Central memory CD8-positive, alpha-beta T cell (primary cell): Measurements from ENCODE around the gene GUCY2F.

ENCODE experiments used
- ATAC-seq: fragments of 150-1000 bp; cut with Tn5 transposase; replicated peaks from 2 replicates; pipeline ENCODE4 v1.10.0; 2022; ENCODE audit warnings: mild to moderate bottlenecking, moderate FRiP score, moderate number of reproducible peaks; ENCODE audit not compliant: poor library complexity, severe bottlenecking; ENCODE audit errors: extremely low read depth
- DNase-seq, 2 donors: peaks; one replicate each; pipeline ENCODE4 v3.0.0; 2021; ENCODE audit warnings: low spot score in 2 of 2
- H3K27ac Mint-ChIP-seq: one replicate; pipeline ENCODE4 v1.8.0; 2022; ENCODE audit warnings: low read depth, mild to moderate bottlenecking, moderate library complexity, mixed read lengths
- H3K27me3 Mint-ChIP-seq: one replicate; pipeline ENCODE4 v1.8.0; 2022; ENCODE audit warnings: mixed read lengths
- H3K36me3 Mint-ChIP-seq: one replicate; pipeline ENCODE4 v1.8.0; 2022; ENCODE audit warnings: mild to moderate bottlenecking, moderate library complexity, mixed read lengths; ENCODE audit not compliant: insufficient read depth
- H3K4me1 Mint-ChIP-seq: one replicate; pipeline ENCODE4 v1.8.0; 2022; ENCODE audit warnings: mixed read lengths
- H3K4me3 Mint-ChIP-seq: one replicate; pipeline ENCODE4 v1.8.0; 2022; ENCODE audit warnings: mild to moderate bottlenecking, moderate library complexity, mixed read lengths
- H3K9me3 Mint-ChIP-seq: one replicate; pipeline ENCODE4 v1.8.0; 2022; ENCODE audit warnings: mixed read lengths

The GUCY2F gene

GRCh38 chrX:109389917-109390316 is 92.0 kb downstream of the GUCY2F start:
- no peaks in the 10 kb centered on the region for H3K4me1 Mint-ChIP-seq
- no peak for ATAC-seq
- H3K27me3 Mint-ChIP-seq: no peaks in the 10 kb centered on the region
- DNase-seq: no peak
- no peak overlapping the region for H3K4me3 Mint-ChIP-seq
- no peak overlapping the region for H3K27ac Mint-ChIP-seq
- no peaks in the 10 kb centered on the region for H3K9me3 Mint-ChIP-seq
- no peaks in the 10 kb centered on the region for H3K36me3 Mint-ChIP-seq

GRCh38 chrX:109384699-109385098 is 97.2 kb downstream of the GUCY2F start:
- DNase-seq: no peak

GRCh38 chrX:109382332-109382731 is 99.6 kb downstream of the GUCY2F start:
- DNase-seq (no peak), ATAC-seq (no peak)
- Mint-ChIP-seq H3K36me3 (no peaks in the 10 kb centered on the region), H3K27me3 (no peaks in the 10 kb centered on the region), H3K9me3 (no peaks in the 10 kb centered on the region), H3K27ac (no peak overlapping the region), H3K4me1 (no peaks in the 10 kb centered on the region), H3K4me3 (no peak overlapping the region)

More at GRCh38 chrX:109384699-109385098, 97.2 kb downstream of the GUCY2F start:
- Mint-ChIP-seq H3K27me3 (no peaks in the 10 kb centered on the region), H3K36me3 (no peaks in the 10 kb centered on the region), H3K9me3 (no peaks in the 10 kb centered on the region), H3K4me1 (no peaks in the 10 kb centered on the region), H3K27ac (no peak overlapping the region), H3K4me3 (no peak overlapping the region)
- no peak for ATAC-seq

- Mint-ChIP-seq H3K27ac (no peak overlapping the region), H3K36me3 (peaks cover 2% of the 10 kb centered on the region), H3K27me3 (peaks cover 11% of the 10 kb centered on the region), H3K4me3 (no peak overlapping the region), H3K9me3 (peaks cover 5% of the 10 kb centered on the region), H3K4me1 (no peaks in the 10 kb centered on the region)
- no peak for ATAC-seq
- DNase-seq: no peak
Measured at GRCh38 chrX:109378281-109378680, 103.6 kb downstream of the GUCY2F start.

- Mint-ChIP-seq H3K36me3 (peaks cover 2% of the 10 kb centered on the region), H3K9me3 (peaks cover 5% of the 10 kb centered on the region), H3K4me3 (no peak overlapping the region), H3K27me3 (peaks cover 11% of the 10 kb centered on the region), H3K27ac (no peak overlapping the region), H3K4me1 (no peaks in the 10 kb centered on the region)
- no peak for ATAC-seq
- DNase-seq: no peak
Measured at GRCh38 chrX:109374262-109374960, 107.5 kb downstream of the GUCY2F start.

GRCh38 chrX:109373468-109373867 is 108.4 kb downstream of the GUCY2F start:
- Mint-ChIP-seq H3K36me3 (peaks cover 2% of the 10 kb centered on the region), H3K27ac (no peak overlapping the region), H3K9me3 (peaks cover 5% of the 10 kb centered on the region), H3K4me1 (no peaks in the 10 kb centered on the region), H3K27me3 (peaks cover 11% of the 10 kb centered on the region), H3K4me3 (no peak overlapping the region)
- DNase-seq (no peak), ATAC-seq (no peak)

- H3K27me3 Mint-ChIP-seq: peaks cover 11% of the 10 kb centered on the region
- ATAC-seq (no peak), DNase-seq (no peak)
- H3K27ac Mint-ChIP-seq: no peak overlapping the region
- H3K36me3 Mint-ChIP-seq: peaks cover 2% of the 10 kb centered on the region
- no peak overlapping the region for H3K4me3 Mint-ChIP-seq
- peaks cover 5% of the 10 kb centered on the region for H3K9me3 Mint-ChIP-seq
- no peaks in the 10 kb centered on the region for H3K4me1 Mint-ChIP-seq
Measured at GRCh38 chrX:109372716-109373115, 109.2 kb downstream of the GUCY2F start.

GRCh38 chrX:109372291-109372690 is 109.6 kb downstream of the GUCY2F start:
- no peak for ATAC-seq

GRCh38 chrX:109362101-109362500 is 119.8 kb downstream of the GUCY2F start:
- DNase-seq (no peak), ATAC-seq (no peak)
- Mint-ChIP-seq H3K36me3 (peaks cover 3% of the 10 kb centered on the region), H3K9me3 (no peaks in the 10 kb centered on the region), H3K4me3 (no peak overlapping the region), H3K27ac (no peak overlapping the region), H3K4me1 (no peaks in the 10 kb centered on the region), H3K27me3 (no peaks in the 10 kb centered on the region)

More at GRCh38 chrX:109372291-109372690, 109.6 kb downstream of the GUCY2F start:
- Mint-ChIP-seq H3K4me3 (no peak overlapping the region), H3K4me1 (no peaks in the 10 kb centered on the region), H3K27ac (no peak overlapping the region), H3K27me3 (peaks cover 11% of the 10 kb centered on the region), H3K9me3 (peaks cover 5% of the 10 kb centered on the region), H3K36me3 (peaks cover 2% of the 10 kb centered on the region)
- no peak for DNase-seq

GRCh38 chrX:109360301-109360700 is 121.6 kb downstream of the GUCY2F start:
- H3K4me1 Mint-ChIP-seq: no peaks in the 10 kb centered on the region
- H3K36me3 Mint-ChIP-seq: peaks cover 3% of the 10 kb centered on the region
- no peaks in the 10 kb centered on the region for H3K9me3 Mint-ChIP-seq
- no peaks in the 10 kb centered on the region for H3K27me3 Mint-ChIP-seq
- H3K4me3 Mint-ChIP-seq: no peak overlapping the region
- no peak for ATAC-seq
- no peak for DNase-seq
- H3K27ac Mint-ChIP-seq: no peak overlapping the region

GRCh38 chrX:109357706-109358105 is 124.2 kb downstream of the GUCY2F start:
- no peak for DNase-seq
- H3K36me3 Mint-ChIP-seq: peaks cover 3% of the 10 kb centered on the region
- no peaks in the 10 kb centered on the region for H3K4me1 Mint-ChIP-seq
- H3K27me3 Mint-ChIP-seq: no peaks in the 10 kb centered on the region
- ATAC-seq: no peak
- no peak overlapping the region for H3K4me3 Mint-ChIP-seq
- H3K9me3 Mint-ChIP-seq: no peaks in the 10 kb centered on the region
- no peak overlapping the region for H3K27ac Mint-ChIP-seq

- no peaks in the 10 kb centered on the region for H3K9me3 Mint-ChIP-seq
- no peak overlapping the region for H3K4me3 Mint-ChIP-seq
- H3K36me3 Mint-ChIP-seq: no peaks in the 10 kb centered on the region
- no peak for DNase-seq
- no peaks in the 10 kb centered on the region for H3K27me3 Mint-ChIP-seq
- no peak for ATAC-seq
- H3K4me1 Mint-ChIP-seq: no peaks in the 10 kb centered on the region
- no peak overlapping the region for H3K27ac Mint-ChIP-seq
Measured at GRCh38 chrX:109356684-109357083, 125.2 kb downstream of the GUCY2F start.

- Mint-ChIP-seq H3K9me3 (no peaks in the 10 kb centered on the region), H3K36me3 (no peaks in the 10 kb centered on the region), H3K4me3 (no peak overlapping the region), H3K4me1 (no peaks in the 10 kb centered on the region), H3K27ac (no peak overlapping the region), H3K27me3 (no peaks in the 10 kb centered on the region)
- ATAC-seq: no peak
- no peak for DNase-seq
Measured at GRCh38 chrX:109352066-109352588, 129.8 kb downstream of the GUCY2F start.
